ENCODE data around the gene IREB2.

Gene IREB2

DNA sequence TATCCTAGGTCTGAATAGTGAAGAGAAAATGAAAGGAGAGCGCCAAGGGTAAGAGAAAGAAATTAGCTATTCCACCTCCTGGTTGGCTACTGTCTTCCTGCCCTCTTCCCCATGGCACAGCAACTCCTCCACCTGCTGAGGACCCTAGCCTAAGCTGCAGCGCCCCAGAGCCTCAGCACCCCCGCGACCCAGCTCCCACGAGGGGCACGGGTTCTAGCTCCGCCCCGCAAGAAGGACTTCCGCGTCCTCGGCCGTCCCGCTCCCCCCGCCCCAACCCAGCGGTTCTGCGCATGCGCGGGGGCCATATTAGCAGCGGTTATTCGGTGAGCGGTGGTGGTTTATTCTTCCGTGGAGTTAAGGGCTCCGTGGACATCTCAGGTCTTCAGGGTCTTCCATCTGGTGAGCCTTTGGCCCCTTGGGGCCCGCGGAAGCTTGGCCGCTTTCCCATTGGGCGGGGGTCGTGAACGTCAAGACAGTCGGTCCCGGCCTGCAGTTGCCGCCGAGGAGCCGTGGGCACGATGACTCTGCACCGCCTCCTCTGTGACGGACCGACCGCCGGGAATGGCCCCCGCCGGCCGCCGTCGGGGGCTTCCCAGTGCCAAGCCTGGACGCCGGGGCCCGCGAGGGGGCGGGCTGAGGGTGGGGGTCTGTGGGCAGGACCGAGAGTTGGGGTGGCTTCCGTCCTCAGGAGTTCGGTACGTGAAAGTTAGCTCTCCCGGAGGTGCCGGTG, 102.3 kb downstream of the IREB2 start, which contains the start of gene PSMA4:
PSMA4 (plus strand) TSS at position 304 of the 730 bp plus-strand sequence. CDS start 1,484 bp downstream, outside the sequence.
- Histone ChIP-seq H3K27ac (ENCODE audit: insufficient read depth, low read depth, low read length, poor library complexity, severe bottlenecking) (peak within 1 kb of the TSS; percentile 86), H3K36me3 (ENCODE audit: control insufficient read depth, insufficient read depth, low read length) (peaks cover 7% of the 10 kb centered on the region), H3K27me3 (ENCODE audit: control insufficient read depth, insufficient read depth, low read length, poor library complexity, severe bottlenecking) (no peaks in the 10 kb centered on the region), H3K4me1 (ENCODE audit: control insufficient read depth, insufficient read depth, low read length) (peaks cover 12% of the 10 kb centered on the region), H3K9me3 (ENCODE audit: control insufficient read depth, low read length) (no peaks in the 10 kb centered on the region), H3K4me3 (ENCODE audit: insufficient read depth, low read depth, low read length) (peak within 1 kb of the TSS; percentile 83)
- WGBS, 2 experiments, result 1% methylated on average over 56 of the region's 56 CpGs

GRCh38 chr15:78540871-78541743, 103.1 kb downstream of the IREB2 start:
- H3K27me3 ChIP-seq (ENCODE audit: control insufficient read depth, insufficient read depth, low read length, poor library complexity, severe bottlenecking), result no peaks in the 10 kb centered on the region
- H3K36me3 ChIP-seq (ENCODE audit: control insufficient read depth, insufficient read depth, low read length), result peaks cover 15% of the 10 kb centered on the region
- peaks cover 12% of the 10 kb centered on the region for H3K4me1 ChIP-seq (ENCODE audit: control insufficient read depth, insufficient read depth, low read length)
- peak overlapping the region; percentile 86 for H3K27ac ChIP-seq (ENCODE audit: insufficient read depth, low read depth, low read length, poor library complexity, severe bottlenecking)
- peak overlapping the region; percentile 83 for H3K4me3 ChIP-seq (ENCODE audit: insufficient read depth, low read depth, low read length)
- 19 to 21% methylated on average over 17 of the region's 17 CpGs for WGBS, 2 experiments
- no peaks in the 10 kb centered on the region for H3K9me3 ChIP-seq (ENCODE audit: control insufficient read depth, low read length)

DNA sequence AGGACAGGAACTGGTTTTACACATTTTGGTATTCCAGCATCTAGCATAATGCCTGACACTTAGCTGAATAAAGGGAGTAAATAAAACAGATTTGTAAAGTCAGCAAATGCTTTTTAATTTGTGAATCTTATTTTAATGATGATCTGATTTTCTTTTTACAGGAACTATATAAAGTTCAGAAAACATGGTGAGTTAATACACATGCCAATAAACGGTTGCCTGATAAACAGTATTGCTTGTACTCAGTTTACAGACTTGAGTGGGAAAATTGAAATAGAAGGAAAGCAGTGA, 103.7 kb downstream of the IREB2 start:
- H3K36me3 ChIP-seq (ENCODE audit: control insufficient read depth, insufficient read depth, low read length), result peaks cover 18% of the 10 kb centered on the region
- H3K27ac ChIP-seq (ENCODE audit: insufficient read depth, low read depth, low read length, poor library complexity, severe bottlenecking), result no peak overlapping the region
- H3K27me3 ChIP-seq (ENCODE audit: control insufficient read depth, insufficient read depth, low read length, poor library complexity, severe bottlenecking), result no peaks in the 10 kb centered on the region
- WGBS, 2 experiments, result 100% methylated on average over 1 of the region's 1 CpG
- H3K4me1 ChIP-seq (ENCODE audit: control insufficient read depth, insufficient read depth, low read length), result peaks cover 12% of the 10 kb centered on the region
- H3K4me3 ChIP-seq (ENCODE audit: insufficient read depth, low read depth, low read length), result peak overlapping the region; percentile 83
- H3K9me3 ChIP-seq (ENCODE audit: control insufficient read depth, low read length), result no peaks in the 10 kb centered on the region

- no peak overlapping the region for H3K27ac ChIP-seq (ENCODE audit: insufficient read depth, low read depth, low read length, poor library complexity, severe bottlenecking)
- no peaks in the 10 kb centered on the region for H3K9me3 ChIP-seq (ENCODE audit: control insufficient read depth, low read length)
- no peak overlapping the region for H3K4me3 ChIP-seq (ENCODE audit: insufficient read depth, low read depth, low read length)
- H3K4me1 ChIP-seq (ENCODE audit: control insufficient read depth, insufficient read depth, low read length), result peaks cover 12% of the 10 kb centered on the region
- 97 to 98% methylated on average over 3 of the region's 3 CpGs for WGBS, 2 experiments
- H3K36me3 ChIP-seq (ENCODE audit: control insufficient read depth, insufficient read depth, low read length), result peaks cover 28% of the 10 kb centered on the region
- no peaks in the 10 kb centered on the region for H3K27me3 ChIP-seq (ENCODE audit: control insufficient read depth, insufficient read depth, low read length, poor library complexity, severe bottlenecking)
Measured at GRCh38 chr15:78542647-78543046, 104.6 kb downstream of the IREB2 start.

GRCh38 chr15:78550194-78550593, 112.2 kb downstream of the IREB2 start:
- no peaks in the 10 kb centered on the region for H3K9me3 ChIP-seq (ENCODE audit: control insufficient read depth, low read length)
- WGBS, 2 experiments, result 93 to 94% methylated on average over 6 of the region's 6 CpGs
- H3K4me3 ChIP-seq (ENCODE audit: insufficient read depth, low read depth, low read length), result no peak overlapping the region
- no peaks in the 10 kb centered on the region for H3K4me1 ChIP-seq (ENCODE audit: control insufficient read depth, insufficient read depth, low read length)
- H3K27ac ChIP-seq (ENCODE audit: insufficient read depth, low read depth, low read length, poor library complexity, severe bottlenecking), result no peak overlapping the region
- no peaks in the 10 kb centered on the region for H3K27me3 ChIP-seq (ENCODE audit: control insufficient read depth, insufficient read depth, low read length, poor library complexity, severe bottlenecking)
- peaks cover 47% of the 10 kb centered on the region for H3K36me3 ChIP-seq (ENCODE audit: control insufficient read depth, insufficient read depth, low read length)

DNA sequence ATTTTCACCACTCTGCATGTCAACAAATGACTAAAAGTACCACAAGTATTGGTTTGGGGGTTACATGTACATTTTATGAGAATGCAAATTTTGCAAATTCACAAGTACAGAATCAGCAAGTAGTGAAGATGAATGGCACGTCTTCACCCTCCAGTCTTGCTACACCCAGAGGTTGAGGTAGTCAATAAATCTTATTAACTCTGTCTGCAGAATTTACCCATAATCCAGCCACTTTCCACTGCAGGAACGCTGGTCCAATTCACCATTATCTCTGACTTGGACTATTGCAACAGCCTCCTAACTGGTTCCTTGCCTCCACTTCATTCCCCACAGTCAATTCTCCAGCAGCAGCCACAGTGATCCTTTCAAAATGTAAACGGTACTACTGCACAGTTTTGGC, 112.8 kb downstream of the IREB2 start:
- 89 to 95% methylated on average over 3 of the region's 3 CpGs for WGBS, 2 experiments
- Histone ChIP-seq H3K36me3 (ENCODE audit: control insufficient read depth, insufficient read depth, low read length) (peaks cover 42% of the 10 kb centered on the region), H3K27me3 (ENCODE audit: control insufficient read depth, insufficient read depth, low read length, poor library complexity, severe bottlenecking) (no peaks in the 10 kb centered on the region), H3K4me3 (ENCODE audit: insufficient read depth, low read depth, low read length) (no peak overlapping the region), H3K27ac (ENCODE audit: insufficient read depth, low read depth, low read length, poor library complexity, severe bottlenecking) (no peak overlapping the region), H3K4me1 (ENCODE audit: control insufficient read depth, insufficient read depth, low read length) (no peaks in the 10 kb centered on the region), H3K9me3 (ENCODE audit: control insufficient read depth, low read length) (no peaks in the 10 kb centered on the region)
